NOMO-1 treated with dmso at 0.1 percent for 144 hours (cell line): Measurements from ENCODE around the gene PICK1.
"Not testable (repeated sequence)": the region's sequence is repeated elsewhere in the genome, so short reads cannot be mapped to it uniquely, and the experiment has no call there.

Source experiments
- DNase-seq: peaks from one replicate; lab custom pipeline; 2025; ENCODE audit not compliant: unreplicated experiment; lab: John Stamatoyannopoulos, UW

PICK1 gene

GRCh38 chr22:38073150-38074130 lies 16.2 kb downstream of the PICK1 start:
- DNase-seq = no peak

GRCh38 chr22:38074181-38075104 lies 17.2 kb downstream of the PICK1 start:
- DNase-seq = no peak

- no peak for DNase-seq
These were observed 18.1 kb downstream of the PICK1 start for GRCh38 chr22:38075105-38075825.

GRCh38 chr22:38075961-38076360 lies 18.8 kb downstream of the PICK1 start:
- DNase-seq = no peak

- DNase-seq = no peak
These were observed 19.9 kb downstream of the PICK1 start for GRCh38 chr22:38077096-38077495.

GRCh38 chr22:38077595-38077994 lies 20.4 kb downstream of the PICK1 start:
- DNase-seq = no peak

GRCh38 chr22:38078046-38078840 lies 21.0 kb downstream of the PICK1 start:
- no peak for DNase-seq

- not testable (repeated sequence) for DNase-seq
These were observed 22.0 kb downstream of the PICK1 start for GRCh38 chr22:38079208-38079607.

- no peak for DNase-seq
These were observed 22.6 kb downstream of the PICK1 start for GRCh38 chr22:38079804-38080203.

- DNase-seq = no peak
These were observed 23.3 kb downstream of the PICK1 start for GRCh38 chr22:38080474-38080849.

- no peak for DNase-seq
These were observed 23.8 kb downstream of the PICK1 start for GRCh38 chr22:38080850-38081635.

GRCh38 chr22:38081636-38081940 lies 24.4 kb downstream of the PICK1 start:
- DNase-seq = no peak

GRCh38 chr22:38081941-38082828 lies 25.0 kb downstream of the PICK1 start:
- DNase-seq = no peak

- DNase-seq = no peak
These were observed 25.9 kb downstream of the PICK1 start for GRCh38 chr22:38082986-38083710.

- DNase-seq = no peak
These were observed 26.9 kb downstream of the PICK1 start, which contains the start of gene SLC16A8 for GRCh38 chr22:38083931-38084631. Gene SLC16A8 (minus strand): TSS chr22:38084184. CDS start chr22:38082873, 1,311 bp downstream.

- DNase-seq = no peak
These were observed 27.9 kb downstream of the PICK1 start for GRCh38 chr22:38085056-38085455.

GRCh38 chr22:38085501-38085900 lies 28.3 kb downstream of the PICK1 start:
- DNase-seq = no peak
